Body of pancreas (tissue), 4 donors: ENCODE measurements around the gene DBN1.

Experiments used
- POLR2A ChIP-seq, 3 donors: fragments of 450-650 bp; IDR thresholded peaks; one replicate each; pipeline ENCODE4 v1.6.1; 2016; ENCODE audit warnings: antibody characterized with exemption in 3 of 3, mild to moderate bottlenecking in 2 of 3
- TF ChIP-seq, protein P1 (sequence below), 7 experiments: fragments of 450-650 bp in 4 of 7; fragments of 200-600 bp in 3 of 7; sonication (generic) in 3 of 7; IDR thresholded peaks; one replicate each; pipeline ENCODE4 v1.5.1; 2016 to 2019; ENCODE audit warnings: antibody characterized with exemption in 7 of 7

GRCh38 chr5:177496727-177497291 lies 23.4 kb upstream of the DBN1 start:
- TF ChIP-seq, protein P1, sequence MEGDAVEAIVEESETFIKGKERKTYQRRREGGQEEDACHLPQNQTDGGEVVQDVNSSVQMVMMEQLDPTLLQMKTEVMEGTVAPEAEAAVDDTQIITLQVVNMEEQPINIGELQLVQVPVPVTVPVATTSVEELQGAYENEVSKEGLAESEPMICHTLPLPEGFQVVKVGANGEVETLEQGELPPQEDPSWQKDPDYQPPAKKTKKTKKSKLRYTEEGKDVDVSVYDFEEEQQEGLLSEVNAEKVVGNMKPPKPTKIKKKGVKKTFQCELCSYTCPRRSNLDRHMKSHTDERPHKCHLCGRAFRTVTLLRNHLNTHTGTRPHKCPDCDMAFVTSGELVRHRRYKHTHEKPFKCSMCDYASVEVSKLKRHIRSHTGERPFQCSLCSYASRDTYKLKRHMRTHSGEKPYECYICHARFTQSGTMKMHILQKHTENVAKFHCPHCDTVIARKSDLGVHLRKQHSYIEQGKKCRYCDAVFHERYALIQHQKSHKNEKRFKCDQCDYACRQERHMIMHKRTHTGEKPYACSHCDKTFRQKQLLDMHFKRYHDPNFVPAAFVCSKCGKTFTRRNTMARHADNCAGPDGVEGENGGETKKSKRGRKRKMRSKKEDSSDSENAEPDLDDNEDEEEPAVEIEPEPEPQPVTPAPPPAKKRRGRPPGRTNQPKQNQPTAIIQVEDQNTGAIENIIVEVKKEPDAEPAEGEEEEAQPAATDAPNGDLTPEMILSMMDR (IDR thresholded peaks at IDR 0.05) = no peak
- no peak for TF ChIP-seq POLR2A (IDR thresholded peaks at IDR 0.05)
